NB4 (cell line): ENCODE data around the gene OR52N5.

Source experiments
- DNase-seq: peaks from one replicate; pipeline ENCODE4 v3.0.0; 2010; ENCODE audit warnings: low read depth
- H3K4me3 ChIP-seq: one replicate; pipeline ENCODE4 v1.5.1; 2011; ENCODE audit warnings: mild to moderate bottlenecking, low read depth, low read length, moderate library complexity
- CTCF ChIP-seq: IDR thresholded peaks from one replicate; pipeline ENCODE4 v1.5.1; 2012; ENCODE audit warnings: low read depth, low read length
- MAX ChIP-seq: IDR thresholded peaks from 2 replicates; pipeline ENCODE4 v1.6.1; 2011; ENCODE audit warnings: low read depth, low read length
- MYC ChIP-seq: IDR thresholded peaks from 2 replicates; pipeline ENCODE4 v1.6.1; 2011; ENCODE audit warnings: low read depth, low read length
- POLR2A ChIP-seq: IDR thresholded peaks from 2 replicates; pipeline ENCODE4 v1.6.1; 2011; ENCODE audit warnings: mild to moderate bottlenecking; ENCODE audit not compliant: insufficient read length; ENCODE audit errors: extremely low read depth

OR52N5 gene

GRCh38 chr11:5783255-5783654 is at the start of gene OR52N5:
Gene OR52N5 (minus strand): TSS chr11:5783355. CDS start chr11:5778634, 4,721 bp downstream.
- TF ChIP-seq MYC (no peak), CTCF (no peak), POLR2A (no peak), MAX (no peak)
- H3K4me3 ChIP-seq: no peak within 1 kb of the TSS
- DNase-seq: no peak

GRCh38 chr11:5831196-5831829 is 48.2 kb upstream of the OR52N5 start:
- TF ChIP-seq CTCF (no peak), MAX (no peak), POLR2A (no peak), MYC (no peak)
- no peak for DNase-seq

GRCh38 chr11:5818245-5818886 is 35.2 kb upstream of the OR52N5 start:
- TF ChIP-seq MAX: no peak
- DNase-seq: no peak
- H3K4me3 ChIP-seq: no peak overlapping the region

More at GRCh38 chr11:5831196-5831829, 48.2 kb upstream of the OR52N5 start:
- H3K4me3 ChIP-seq: no peak overlapping the region

- DNase-seq: peak; percentile 79
- TF ChIP-seq MAX (no peak), CTCF (no peak)
- no peak overlapping the region for H3K4me3 ChIP-seq
These were observed 32.4 kb upstream of the OR52N5 start for GRCh38 chr11:5815534-5815933.

- no peak for DNase-seq
- TF ChIP-seq MYC: no peak
- TF ChIP-seq MAX: no peak
- no peak for TF ChIP-seq POLR2A
- TF ChIP-seq CTCF: no peak
- H3K4me3 ChIP-seq: no peak overlapping the region
These were observed 27.0 kb upstream of the OR52N5 start for GRCh38 chr11:5809905-5810795.

- H3K4me3 ChIP-seq: peak overlapping the region; percentile 57
- TF ChIP-seq MAX: no peak
- no peak for TF ChIP-seq POLR2A
- no peak for TF ChIP-seq MYC
- no peak for TF ChIP-seq CTCF
- peak; percentile 14 for DNase-seq
These were observed 26.0 kb upstream of the OR52N5 start for GRCh38 chr11:5809122-5809519.
